ENCODE data around the gene GREM1.

Gene GREM1

GRCh38 chr15:32717426-32718226 lies at the start of gene GREM1:
Gene GREM1 (plus strand): TSS chr15:32718004. CDS start chr15:32730691, 12,687 bp downstream.
- DNase-seq = no peak

DNA sequence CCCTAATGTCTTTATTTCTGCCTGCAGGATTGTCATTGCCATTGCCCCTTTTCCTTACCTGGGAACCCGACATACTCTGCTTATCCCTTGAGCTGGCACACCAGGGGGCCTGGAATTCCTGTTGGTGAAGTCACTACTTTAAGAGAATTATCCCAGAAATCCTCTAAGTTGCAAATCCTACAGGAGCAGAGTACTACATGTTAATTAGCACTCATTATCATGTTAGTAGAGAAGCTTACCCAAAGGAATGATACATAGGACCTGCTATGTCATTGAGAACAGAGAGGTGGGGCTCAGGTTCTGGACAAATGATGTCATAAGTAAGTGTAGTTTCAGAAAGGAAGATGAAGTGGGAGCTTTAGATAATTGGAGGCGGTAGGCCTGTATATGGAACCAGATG lies 48.9 kb upstream of the GREM1 start:
- no peak for DNase-seq

- DNase-seq = no peak
Measured at GRCh38 chr15:32669896-32670611, 47.8 kb upstream of the GREM1 start.

GRCh38 chr15:32670623-32671022 lies 47.2 kb upstream of the GREM1 start:
- no peak for DNase-seq

DNA sequence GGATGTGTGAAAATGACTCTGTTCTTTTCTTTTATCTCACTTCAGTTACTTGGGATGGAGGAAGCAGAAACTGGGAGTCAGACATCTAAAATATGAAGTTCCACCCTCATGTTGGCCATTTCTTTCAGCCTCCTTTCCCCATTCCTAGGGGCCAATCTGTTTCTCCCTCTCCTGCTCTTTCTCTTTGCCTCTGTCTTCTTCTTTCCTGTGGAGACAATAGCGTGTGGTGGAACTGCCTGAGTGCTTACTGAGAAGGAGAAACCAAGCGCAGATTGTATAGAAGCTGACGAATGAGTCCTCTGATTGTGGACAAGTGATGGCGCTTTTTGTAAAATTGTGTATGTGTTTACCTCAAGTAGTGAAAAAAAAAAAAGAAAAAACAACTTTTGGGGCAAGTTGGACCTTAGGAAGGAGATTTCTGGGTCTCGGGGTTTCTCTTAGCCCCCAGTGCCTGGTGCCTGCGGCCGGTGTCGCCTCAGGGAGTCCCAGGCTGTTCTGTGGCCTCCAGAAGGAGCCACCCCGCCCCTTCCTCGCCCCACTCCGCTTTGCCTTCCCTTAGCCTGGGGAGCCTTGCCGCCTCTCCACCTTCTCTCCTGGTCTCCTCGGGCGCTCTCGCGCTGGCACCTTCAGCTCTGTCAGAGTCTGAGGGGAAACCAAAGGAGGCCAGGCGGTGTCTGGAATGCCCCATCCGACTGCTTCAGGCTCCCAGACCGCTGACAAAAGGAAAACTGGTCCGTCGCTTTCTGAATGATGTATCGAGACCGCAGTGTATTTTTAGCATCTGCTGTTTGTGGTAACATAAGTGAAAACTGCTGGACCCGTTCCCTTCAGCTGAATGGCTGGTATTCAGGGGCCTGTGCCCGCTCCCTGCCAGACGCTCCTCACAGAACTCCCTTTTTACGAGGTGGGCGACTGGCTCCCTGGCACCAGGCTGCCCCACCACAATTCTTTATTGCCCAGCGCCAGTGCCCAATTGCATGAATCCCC lies 46.2 kb upstream of the GREM1 start:
- DNase-seq = no peak

DNA sequence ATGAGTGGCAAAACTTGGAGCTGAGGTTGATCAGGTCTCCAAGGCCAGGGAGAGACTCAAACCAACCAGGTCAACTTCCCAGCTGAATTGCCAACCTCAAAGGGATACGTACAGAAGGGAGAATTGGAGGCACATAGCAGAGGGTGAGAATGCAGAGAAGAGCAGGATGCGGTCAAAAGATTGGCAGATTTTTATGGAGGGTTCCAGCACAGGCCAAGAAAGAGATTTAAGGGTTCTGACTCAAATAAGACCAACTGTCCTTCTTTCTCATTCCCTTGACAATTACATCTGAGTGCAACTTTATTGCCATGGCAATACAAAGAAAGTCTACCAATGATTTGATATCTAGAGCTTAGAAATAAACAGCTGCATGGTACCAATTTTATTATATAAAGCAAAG lies 43.1 kb upstream of the GREM1 start:
- DNase-seq = no peak

DNA sequence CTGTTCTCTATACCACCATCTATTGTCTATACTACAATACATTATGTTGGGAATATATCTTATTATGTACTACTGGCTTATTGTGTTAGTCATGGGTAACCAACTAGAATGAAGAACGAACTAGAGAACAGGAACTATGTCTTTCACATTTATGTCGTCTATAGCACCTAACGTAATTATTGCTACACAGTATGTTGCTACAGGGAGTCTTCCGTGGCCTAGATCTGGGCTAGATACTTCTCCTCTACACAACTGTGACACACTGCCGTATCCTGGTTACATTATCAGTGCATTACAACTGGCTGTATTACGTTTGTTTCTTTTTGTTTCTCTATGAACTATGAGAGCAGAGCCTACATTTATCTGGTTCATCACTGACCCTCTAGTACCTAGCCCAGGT lies 42.3 kb upstream of the GREM1 start:
- DNase-seq = no peak

- no peak for DNase-seq
Measured at GRCh38 chr15:32676169-32676568, 41.6 kb upstream of the GREM1 start.

DNA sequence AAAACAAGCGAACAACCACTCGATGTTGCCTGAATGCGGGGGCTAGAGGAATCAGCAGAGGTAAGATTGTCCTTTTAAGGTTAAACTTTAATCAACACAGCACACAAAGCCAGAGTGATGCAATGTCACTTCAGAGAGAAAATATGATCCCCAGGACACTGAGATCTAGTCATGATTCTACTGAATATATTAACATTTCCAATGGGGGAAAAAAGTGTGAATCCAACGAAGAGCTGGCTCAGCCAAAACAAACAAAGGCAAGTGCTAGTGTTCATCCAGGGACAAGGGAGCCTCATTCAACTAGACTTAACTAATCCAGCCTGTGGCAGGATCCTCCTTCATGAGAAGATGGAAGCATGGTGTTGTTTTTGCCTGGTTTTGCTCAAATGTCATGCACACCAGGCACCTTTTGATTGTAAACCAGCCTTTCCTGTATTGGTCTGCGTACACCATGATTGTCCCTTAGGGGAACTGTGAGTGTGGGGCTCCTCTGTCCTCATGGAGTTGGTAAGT lies 40.5 kb upstream of the GREM1 start:
- no peak for DNase-seq

GRCh38 chr15:32679298-32679690 lies 38.5 kb upstream of the GREM1 start:
- no peak for DNase-seq

DNA sequence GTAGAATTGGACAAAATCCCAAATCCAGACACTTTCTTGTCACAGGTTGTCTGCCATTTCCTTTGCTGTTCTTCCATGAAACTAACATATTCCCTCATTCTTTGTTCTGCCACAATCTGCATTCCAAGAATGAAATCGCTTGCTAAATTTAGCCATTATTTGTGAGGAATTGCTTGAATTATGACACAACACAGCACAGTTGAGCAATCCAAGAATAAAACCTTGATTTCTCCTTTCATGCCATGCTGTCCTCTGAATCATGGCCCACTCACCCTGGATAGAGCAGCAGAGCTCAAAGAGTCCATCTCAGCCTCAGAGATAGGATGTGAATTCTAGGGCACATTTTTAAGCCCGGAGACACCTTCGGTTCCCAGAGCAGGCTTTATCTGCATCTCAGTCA lies 35.2 kb upstream of the GREM1 start:
- peak; percentile 59 for DNase-seq

DNA sequence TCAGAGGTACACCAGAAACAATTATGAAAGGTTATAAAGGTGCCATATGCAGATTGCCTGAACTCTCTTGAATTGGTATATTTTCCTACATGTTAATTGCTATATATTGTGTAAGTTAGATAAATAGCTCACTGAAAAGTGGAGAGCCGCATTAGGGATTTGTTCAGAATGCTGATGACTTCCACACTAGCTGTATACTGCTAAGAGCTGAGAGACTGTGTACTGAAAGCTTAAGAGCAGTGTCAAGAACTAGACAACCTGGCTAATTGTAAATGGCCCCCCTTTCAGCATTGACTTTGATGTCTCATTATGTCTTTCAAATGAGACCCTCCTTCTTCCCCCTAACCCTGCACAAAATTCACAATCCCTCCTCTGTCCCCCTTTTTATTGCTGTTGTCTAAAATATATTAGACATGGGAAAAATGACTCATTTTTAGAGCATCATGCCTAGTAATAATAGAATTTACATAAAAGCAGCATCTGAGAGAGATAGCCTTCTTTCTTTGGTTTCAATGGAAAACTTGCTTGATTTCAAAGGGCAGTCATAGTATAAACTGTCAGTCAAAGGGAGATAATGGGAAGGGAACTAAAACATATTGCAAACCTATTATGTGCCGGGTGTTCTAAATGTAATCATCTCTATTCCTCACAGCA lies 34.7 kb upstream of the GREM1 start:
- DNase-seq = no peak

- DNase-seq = peak; percentile 96
Measured at GRCh38 chr15:32683906-32684584, 33.8 kb upstream of the GREM1 start.

DNA sequence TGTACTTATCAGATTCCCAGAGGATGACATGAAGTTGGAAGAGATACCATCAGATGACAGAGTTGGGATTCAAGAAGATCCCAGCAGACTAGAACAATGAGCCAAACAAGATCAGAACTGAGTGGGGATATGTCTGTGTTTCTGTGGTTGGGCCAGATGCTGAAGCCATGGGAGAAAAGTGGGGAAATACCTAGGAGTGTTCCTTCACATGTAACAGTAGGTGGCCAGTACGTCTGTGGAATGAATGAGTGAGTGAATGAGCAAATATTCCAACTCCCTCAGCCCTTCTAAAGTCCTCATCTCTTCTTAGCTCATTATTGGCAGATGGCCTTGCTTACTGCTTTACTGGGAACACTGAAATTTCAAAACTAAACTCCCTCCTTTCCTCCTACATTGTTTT lies 32.2 kb upstream of the GREM1 start:
- DNase-seq = no peak

GRCh38 chr15:32687556-32687955 lies 30.2 kb upstream of the GREM1 start:
- peak; percentile 74 for DNase-seq

- DNase-seq = peak; percentile 90
Measured at GRCh38 chr15:32688151-32688639, 29.6 kb upstream of the GREM1 start.

DNA sequence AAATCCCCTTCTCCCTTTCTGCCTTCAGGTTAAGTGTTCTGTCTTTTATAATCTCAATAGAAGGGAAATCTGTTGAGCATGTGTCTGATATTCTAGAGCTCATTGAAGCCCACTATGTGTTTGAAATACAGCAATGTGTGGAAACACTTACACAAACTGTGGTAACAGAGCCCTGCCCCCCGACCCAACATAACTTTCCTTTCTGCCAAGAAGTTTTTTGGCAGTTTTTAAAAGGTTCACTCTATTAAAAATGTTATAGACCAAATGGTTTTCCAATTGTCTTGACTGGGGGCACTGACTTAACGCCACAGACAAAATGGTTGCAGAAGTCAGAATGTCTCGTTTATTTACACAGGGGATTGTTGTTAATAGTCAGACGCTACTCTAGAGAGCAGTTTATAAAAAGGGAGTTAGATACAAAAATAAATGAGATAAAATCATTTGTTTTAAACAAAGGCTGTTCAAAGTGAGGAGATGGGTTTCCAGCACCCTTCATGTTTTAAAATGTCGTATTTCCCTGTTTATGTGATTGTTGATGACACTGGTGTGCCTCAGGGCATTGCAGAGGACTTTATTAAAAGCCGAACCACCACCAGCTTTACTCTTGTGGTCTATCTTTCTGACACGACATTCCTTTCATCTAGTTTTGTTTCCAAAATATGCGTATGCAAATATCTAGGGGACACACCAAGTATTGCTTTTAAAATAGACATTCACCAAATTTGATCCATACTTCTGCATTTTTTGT lies 26.7 kb upstream of the GREM1 start:
- no peak for DNase-seq

- DNase-seq = no peak
Measured at GRCh38 chr15:32691689-32692038, 26.1 kb upstream of the GREM1 start.

GRCh38 chr15:32692286-32692685 lies 25.5 kb upstream of the GREM1 start:
- DNase-seq = no peak

DNA sequence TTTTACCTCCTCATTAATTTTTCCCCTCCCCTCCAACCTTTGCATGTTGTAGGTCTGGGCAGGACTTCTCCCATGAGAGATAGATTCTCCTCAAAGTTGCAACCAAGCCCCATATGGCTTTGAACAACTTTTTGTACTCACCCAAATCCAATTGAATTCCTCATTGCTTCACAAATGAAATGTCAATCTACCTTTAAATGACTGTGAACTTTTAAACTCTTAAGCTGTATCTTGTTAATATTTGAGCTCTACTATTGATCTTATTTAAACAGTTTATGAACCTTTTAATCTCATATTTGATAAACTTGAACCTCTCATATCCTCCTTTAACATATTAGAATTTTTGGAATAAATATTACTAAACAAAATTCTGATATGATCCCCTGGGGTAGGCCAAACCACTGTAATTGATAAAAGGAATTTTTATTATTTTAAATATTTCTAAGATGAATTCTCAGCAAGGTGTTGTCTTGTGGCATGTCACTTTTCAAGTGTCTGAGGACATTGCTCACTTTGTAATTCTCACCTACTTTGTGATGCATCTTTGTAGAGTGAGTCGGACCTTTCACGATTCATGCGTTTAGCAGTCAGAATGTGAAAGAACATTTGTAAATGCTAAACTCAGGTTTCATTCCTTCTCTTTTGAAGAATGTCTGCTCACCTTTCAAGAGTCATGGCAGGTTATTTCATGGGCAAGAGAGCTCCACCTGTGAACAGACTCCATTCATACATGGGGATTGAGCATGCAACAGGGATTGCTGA lies 23.4 kb upstream of the GREM1 start:
- DNase-seq = no peak
